NCI-H345 treated with DMSO at 0.1 percent for 48 hours (cell line): ENCODE results near the gene IL17F.
A peak's percentile ranks its signal among the peaks of the same experiment; 100 is the strongest.

Source experiments
- DNase-seq: peaks from one replicate; lab custom pipeline; 2025; ENCODE audit not compliant: unreplicated experiment; lab: John Stamatoyannopoulos, UW

IL17F gene

DNA sequence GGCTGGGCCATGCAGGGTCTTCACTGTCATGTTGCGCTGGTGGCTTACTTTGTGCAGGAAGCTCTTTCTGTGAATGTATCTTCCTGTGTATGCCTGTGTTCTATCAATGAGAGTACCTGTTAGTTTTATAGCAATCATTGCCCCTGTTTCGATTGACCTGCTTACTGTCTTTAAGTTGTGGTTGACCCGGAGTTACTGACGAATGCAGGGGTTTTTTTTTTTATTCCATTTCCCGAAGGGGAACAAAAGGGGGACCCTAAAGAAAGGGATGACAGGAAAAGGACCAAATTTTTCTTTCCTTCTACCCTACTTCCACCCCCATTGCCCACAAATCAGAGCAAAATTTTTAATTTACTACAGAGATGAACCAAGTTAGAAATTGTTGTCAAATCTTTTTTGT, at the start of gene IL17F:
IL17F (minus strand) TSS at position 101 of the 400 bp plus-strand sequence; CDS start at position 30, 71 bp downstream.
- no peak for DNase-seq

DNA sequence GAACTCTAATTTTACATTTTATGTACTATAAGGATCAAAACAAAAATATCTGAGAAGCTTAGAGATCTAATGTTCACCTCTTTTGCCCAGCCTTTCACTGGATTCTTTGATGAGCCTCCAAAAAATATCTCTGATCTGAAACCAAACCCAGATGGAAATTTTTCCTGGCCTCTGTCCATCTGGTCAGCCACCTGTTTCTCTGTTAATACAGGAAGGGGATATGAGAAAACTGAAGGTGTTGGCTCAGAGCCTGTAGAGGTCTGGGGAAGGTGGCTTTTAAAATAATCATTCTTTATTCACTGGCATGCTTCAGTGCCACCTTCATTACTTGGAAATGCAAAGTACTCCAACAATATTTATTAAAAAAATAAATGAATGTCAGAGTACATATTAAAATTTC, 48.8 kb upstream of the IL17F start:
- DNase-seq, result no peak

DNA sequence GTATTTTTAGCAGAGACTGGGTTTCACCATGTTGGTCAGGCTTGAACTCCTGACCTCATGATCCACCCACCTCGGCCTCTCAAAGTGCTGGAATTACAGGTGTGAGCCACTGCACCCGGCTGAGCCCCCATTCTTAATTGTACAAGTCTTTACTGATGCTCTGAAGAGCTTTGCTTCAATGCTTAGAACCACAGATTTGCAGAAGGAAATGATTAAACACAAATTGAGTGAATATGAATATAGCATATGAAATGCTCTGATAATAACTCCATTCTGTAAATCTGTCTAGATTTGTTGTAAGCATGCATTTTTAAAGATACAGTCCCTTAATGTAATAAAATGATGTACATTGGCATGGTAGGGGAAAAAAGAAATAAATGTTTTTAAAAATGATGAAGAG, 44.5 kb upstream of the IL17F start:
- no peak for DNase-seq

DNA sequence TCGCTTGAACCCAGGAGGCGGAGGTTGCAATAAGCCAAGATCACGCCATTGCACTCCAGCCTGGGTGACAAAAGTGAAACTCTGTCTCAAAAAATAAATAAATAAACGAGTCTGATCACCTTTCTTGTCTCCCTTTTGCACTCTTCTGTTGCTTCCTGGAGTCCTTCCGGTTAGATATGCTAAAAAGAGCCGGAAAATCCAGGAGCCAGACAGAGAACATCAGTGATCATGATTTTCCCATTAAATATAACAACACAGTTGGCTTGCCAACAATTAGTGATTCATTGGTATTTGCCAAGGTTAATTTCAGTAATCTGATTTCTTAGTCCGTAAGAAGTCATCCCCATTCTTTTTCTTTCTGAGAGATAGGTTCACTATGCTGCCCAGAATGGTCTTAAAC, 43.9 kb upstream of the IL17F start:
- DNase-seq, result no peak

DNA sequence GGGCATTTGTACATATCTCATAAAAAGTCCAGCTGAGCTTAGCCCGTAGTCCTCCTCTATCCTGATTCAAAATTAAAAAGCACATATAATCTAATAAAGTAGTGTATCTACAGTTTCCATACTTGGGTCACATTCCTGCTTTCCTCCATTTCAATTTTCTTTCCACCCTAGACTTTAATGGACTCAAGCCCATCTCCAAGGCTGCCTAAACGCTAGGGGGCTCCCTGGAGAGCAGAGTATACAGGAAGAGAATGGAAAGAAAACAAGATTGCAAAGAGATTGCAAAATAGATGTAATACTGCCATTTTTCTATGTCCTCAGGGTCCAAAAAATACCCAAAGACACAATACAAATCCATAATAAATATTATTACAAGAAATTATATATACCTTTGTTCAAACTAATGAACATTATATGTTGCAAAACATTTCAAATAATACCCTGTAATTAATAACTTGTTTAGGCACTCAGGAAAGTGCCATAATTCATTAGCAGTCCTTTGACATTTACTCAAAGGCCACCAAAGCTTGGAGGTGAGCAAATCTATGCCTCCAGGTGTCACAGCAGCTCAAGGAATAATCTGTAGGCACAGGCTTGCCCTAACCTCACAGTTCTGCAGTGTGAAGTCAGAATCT, 42.6 kb upstream of the IL17F start:
- DNase-seq, result peak; percentile 40

DNA sequence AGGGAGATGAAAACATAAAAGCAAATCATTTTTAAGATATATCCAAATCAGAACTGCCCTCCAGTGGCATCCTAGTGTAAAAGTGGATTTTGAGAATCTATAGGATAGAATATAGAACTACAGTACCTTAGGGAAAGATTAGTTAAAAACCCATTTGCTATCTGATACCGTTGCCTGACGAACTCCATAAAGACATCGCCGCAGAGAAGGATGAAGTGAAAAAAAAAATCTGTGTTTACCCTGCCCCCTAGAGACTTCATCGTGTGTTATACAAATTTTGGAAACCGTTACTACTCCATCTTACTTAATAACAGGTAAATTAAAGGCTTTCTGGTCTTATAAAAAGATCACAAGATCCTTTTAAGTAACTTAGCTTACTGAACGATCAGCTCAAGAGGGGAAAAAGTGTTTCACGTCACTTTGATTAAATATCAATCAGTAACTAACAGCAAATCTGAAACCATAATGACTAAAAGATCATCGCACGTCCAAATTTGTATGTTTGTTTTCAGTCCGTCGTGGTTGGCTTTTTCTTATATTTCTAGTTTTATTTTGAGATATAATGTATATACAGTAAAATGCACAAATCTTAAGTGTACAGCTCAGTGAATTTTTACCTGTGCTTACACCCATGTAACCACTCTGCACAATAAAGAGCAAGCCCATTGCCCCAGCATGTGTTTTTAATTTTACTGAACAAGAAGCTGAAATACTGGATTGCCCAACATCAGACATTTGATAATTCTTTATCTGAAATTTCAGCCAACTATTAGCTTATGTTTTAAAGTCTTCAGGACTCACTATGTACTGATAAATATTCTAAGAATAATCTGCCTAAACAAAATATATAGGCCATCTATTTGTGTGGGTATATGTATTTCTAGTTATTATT, 41.1 kb upstream of the IL17F start:
- DNase-seq, result peak; percentile 46

DNA sequence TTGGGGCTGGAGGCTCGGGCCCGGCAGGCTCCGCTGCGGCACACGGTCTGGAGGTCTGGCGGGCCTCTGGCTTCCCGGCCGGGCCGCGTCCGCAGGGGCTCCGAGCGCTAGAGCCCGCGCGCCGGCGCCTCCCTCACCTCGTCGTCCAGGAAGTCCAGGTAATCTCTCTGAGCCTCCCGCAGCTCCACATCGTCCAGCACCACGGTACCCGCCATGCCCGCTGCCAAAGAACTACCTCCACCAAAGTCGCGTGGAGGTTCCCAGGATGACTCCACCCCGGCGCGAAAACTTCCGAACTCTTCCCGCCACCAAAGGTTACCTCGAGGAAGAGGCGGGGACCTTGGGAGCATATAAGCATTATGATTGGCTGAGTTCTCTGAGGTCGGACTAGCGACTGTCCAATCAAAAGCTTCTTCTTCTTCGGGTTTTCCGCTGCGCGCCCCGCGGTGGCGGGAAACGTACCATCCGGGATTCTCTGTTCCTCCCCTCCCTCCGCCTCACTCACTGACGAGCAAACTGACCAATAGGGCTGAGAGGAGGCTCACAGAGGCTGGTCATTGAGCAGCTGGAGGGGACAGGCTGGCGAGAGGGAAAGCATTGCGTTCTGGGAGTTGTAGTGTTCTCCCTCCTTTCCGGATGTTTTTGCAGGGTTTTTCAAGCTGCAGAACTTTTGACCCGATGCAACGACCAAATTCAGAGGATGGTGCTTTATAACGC, 40.3 kb upstream of the IL17F start, which contains the start of gene MCM3:
MCM3 (minus strand) TSS at position 283 of the 717 bp plus-strand sequence; CDS start at position 215, 68 bp downstream.
- peak; percentile 98 for DNase-seq

DNA sequence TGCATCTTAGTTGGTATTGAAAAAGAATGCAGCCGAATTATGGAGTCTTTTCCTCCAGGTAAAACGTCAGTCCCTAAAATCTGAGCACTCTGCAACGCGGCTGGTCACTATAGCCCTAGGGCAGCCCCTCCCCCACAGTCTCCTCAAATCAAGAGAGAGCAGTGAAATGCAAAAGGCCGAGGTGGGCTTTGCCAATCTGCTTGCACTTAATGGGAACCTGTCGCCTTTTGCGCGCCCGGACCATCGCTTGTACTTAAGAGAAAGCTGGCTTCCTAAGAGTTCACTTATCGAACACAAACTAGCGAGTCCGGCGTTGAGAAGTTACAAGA, 39.8 kb upstream of the IL17F start:
- no peak for DNase-seq

DNA sequence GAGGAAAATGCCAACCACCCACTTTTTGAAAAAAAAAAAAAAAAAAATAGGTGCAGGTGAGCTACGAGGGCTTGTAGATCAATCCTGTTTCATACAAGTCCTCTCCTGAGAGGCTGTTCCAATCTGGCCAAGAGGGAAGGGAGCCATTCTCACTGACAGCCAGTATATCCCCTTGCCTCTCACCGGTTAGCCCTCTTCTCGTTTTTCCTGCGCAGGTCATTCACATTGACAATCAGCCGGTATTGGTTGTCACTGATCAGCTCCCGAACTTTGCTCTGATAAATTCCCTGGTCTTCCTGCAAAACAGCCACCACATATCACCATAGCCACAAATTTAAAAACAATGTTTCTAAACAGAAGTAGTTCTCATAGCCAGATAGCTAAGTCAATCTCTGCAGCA, 38.8 kb upstream of the IL17F start:
- no peak for DNase-seq

DNA sequence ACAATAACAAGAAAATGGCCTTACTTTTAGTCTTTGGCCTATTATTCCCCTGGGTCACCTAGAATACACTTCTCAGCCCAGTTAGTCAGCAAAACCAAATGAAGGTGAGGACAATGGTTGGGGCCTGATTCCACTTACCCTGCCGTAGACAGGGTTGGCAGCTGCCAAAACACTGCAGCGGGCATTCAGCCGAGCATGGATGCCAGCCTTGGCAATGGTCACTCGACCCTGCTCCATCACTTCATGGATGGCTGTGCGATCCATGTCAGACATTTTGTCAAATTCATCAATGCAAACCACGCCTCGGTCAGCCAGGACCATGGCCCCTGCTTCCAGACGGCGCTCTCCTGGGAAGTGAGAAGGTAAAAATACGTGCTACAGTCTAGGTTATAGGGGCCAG, 31.8 kb upstream of the IL17F start:
- DNase-seq, result no peak

DNA sequence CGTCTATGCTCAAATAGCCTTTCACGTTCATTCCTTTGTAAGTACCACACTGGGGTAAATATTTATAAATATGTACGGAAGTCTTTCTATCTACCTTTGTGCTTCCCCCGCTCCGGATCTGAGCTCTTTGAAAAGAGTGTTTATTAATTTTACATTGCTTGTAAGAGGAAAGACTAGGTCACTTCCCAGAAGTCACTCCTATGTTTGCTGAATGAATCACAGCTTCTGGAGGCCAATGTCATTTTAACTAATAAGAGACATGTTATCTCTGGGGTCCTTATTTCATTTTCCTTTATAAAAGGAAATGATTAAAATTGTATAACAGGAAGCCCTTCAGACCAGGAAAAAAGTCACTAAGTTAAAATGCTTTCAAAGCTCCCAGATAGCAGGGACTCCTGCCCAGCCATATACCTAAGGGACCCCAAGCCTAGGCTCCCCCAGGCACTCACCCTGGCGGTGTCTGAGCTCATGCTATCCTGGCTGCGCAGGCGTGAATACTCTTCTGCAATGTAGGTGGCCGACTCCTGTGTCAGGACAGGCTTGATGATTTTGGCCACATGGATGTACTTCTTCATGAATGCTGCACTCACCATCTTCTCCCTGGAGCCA, 27.7 kb upstream of the IL17F start:
- DNase-seq, result no peak

DNA sequence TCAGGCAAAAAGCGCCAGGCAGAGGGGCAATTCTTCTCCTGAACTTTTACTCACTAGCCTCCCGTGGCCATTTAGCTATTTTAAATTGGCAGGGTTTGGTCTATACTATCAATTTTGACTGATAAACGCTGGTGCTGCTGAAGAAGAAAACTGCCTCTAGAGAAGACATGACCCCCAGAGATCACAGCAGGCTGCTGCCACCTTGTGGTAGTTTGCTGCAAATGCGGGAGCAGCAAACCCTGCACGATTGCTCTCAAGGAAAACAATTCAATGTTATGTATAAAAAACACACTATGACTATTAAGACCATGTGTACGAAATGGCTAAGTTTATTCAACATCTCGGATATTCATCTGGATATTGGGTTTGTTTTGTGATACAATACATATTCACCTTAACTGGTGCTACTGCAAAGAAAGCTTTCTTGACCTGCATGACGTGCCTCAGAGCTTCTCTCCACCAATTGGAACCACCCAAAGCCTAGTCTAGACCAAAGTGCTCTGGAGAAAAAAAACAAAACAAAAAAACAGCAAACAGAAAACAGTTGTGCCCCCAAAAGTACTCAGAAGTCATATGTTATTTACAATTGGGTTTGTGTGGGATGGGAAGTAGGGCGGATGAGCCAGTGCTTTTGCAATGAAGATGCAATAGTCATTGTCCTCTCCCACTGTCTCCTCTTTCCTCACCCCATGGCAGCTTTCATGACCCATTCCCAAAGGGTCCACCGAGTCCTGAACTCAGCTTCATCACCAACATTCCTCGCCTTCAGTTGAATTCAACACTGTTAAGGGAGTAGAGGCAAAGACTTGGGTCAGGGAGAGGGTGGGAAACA, 19.6 kb upstream of the IL17F start:
- peak; percentile 30 for DNase-seq

DNA sequence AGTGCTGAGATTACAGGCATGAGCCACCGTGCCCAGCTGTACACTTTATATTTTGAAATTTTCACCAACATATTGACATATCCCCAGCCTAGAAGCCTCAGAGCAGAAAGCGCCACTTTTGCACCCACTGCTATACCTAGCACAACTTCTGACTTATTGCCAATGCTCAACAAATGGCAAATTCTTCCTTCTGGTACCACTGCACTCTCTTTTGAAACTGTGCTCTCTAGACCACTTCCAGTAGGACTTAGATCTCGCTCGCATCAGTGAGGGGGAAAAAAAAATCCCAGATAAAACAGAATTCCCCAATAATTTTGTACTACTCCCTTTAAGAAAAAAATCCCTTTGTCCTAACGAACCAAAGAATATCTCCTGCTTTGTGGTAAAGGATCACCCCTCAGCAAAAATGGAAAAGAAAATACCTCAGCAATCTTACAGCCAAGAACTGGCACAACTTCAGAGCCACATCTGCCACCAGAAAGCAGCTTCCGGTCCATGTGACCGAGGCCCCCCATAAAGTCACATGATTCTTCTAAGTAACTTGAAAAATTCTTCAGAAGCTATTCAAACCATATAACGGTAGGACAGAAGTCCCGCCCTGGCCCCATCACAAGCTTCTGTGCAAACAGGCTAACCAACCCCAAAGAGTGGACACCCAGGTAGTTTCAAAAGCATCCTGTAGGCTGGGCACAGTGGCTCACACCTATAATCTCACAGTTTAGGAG, 18.5 kb upstream of the IL17F start:
- no peak for DNase-seq

DNA sequence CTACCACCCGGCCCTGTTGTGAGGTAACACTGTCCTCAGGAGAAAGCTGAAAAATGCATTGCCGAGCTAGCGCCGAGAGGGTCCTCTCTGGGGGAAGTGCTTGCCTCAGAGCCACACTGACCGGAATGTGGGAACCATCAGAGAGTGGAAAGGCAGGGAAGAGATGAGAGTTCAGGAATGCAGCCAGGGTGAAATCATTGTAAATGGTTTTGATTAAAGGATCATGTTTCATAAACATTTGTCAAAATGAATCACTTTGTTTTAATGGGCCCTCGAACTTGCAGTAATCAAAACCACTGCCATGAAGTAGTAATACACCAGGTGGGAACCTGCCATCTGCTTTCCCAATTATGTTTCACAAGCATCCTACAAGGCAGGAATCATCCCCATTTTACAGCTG, 16.9 kb upstream of the IL17F start:
- DNase-seq, result no peak

DNA sequence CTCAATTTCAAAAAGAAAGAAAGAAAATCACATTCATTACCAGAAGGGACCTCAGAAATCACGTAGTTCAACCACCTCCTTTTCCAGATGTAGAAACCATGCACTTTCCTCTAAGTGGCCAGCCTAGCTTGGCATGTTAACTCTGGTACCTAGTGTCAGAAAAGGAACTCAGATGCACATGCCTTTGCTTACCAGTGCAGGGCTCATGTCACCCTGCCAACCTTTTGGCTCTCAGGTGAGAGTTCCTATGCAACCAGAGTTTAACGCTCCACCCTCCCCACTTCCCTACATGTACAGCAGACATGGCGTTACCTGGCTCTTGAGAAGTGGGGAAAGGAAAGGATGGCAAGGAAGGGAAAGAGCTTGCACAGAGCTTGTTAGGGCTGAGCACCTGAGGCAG, 16.3 kb upstream of the IL17F start:
- DNase-seq, result no peak

DNA sequence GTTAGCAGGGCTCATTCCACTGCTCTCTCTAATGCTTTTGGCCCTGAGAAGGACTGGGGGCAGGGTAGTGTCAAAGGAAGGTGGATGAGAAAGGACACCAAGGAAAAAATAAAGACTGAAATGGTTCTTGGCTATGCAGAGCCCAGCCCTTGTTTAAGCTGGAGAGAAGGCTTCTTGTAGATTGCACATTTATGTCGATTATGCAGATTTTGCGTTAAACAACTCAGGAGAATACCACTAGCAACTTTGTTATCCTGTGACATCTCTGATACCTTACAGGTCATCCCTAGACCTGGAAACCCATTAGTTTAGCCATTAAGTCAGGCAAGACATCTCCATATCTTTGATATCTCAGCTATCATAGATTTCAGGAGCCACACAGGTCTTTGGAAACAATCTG, 11.1 kb upstream of the IL17F start:
- DNase-seq, result no peak

DNA sequence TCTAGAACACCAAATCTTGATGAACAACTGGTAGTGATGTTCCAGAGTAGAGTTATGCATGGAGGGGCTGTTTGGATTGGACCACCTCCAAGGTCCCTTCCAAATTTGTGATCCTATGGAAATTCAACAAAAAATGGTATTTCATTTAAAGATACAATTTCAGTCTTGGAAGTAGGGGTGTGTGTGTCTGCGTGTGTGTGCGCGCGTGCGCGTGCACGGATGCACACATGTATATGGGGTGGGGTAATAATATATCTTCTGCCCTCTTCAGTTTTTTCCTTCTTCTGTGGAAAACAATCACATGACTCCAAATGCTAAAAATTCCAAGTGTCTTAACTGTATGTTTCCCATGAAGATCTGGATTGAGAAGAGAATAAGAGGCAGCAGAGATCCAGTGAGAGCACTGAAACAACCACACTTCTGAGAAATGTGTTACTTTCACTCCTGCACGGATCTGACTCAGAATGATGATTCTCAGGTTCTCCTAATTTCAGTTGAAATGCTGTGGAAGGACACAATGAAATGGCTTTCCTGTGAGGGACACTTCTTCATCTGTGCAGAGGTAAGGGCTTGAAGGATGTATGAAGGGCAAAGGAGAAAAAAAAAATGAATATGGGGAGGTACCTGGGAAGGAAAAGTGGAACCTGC, 10.6 kb upstream of the IL17F start:
- no peak for DNase-seq

DNA sequence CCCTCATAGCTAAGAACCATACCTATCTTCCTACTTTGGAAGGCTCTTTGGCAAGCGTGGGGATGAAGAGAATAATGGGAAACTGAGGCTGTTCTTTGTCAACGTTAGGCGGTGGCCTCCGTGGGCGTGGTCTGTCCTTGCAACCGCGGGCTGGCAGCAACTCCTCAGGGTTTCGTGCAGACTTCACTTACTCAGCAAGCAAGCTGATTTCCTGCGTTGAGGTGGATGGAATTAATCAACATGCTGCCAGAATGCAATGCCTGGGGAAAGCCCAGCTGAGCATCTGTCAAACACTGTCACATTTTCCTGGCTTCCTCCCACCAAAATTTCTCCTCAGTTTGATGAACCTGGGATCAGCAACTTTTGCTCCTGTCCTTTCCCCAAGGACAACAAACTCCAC, 9.2 kb upstream of the IL17F start:
- DNase-seq, result no peak

DNA sequence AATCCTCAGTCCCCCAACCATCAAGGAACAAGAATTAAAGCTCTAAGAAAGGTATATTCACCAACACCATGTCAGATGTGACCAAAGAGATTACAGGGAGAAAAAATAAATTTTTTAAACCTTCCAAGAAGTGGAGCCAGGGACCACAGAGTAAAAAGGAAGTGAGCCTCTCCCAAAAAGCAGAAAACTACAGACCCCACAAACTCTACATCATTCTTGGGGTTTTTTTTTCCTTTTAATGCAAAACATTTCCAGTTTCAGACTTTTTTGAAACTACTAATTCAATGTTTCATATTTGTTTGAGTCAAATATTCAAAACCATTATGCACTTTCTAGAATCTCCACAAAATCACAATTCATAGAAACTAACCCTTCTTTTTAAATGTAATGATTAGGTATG, 6.8 kb upstream of the IL17F start:
- no peak for DNase-seq
